HAP-1 (cell line): ENCODE data around the gene OR56A5.

Experiments
- DNase-seq, 2 experiments: peaks; one replicate each; pipeline ENCODE4 v3.0.0-alpha.2; 2016 to 2020; ENCODE audit warnings: low spot score in 2 of 2
- H3K27me3 ChIP-seq: fragments of 250-450 bp; sonication (Bioruptor Pico); 2 replicates; pipeline ENCODE4 v1.5.1; 2020; ENCODE audit warnings: low read depth, mild to moderate bottlenecking, moderate library complexity
- H3K36me3 ChIP-seq: fragments of 250-450 bp; sonication (Bioruptor Pico); replicated peaks from 2 replicates; pipeline ENCODE4 v1.5.1; 2020; ENCODE audit warnings: mild to moderate bottlenecking
- H3K4me1 ChIP-seq: fragments of 250-450 bp; sonication (Bioruptor Pico); 2 replicates; pipeline ENCODE4 v1.5.1; 2020; ENCODE audit warnings: mild to moderate bottlenecking
- H3K4me3 ChIP-seq: fragments of 250-450 bp; sonication (Bioruptor Pico); 2 replicates; pipeline ENCODE4 v1.5.1; 2020; ENCODE audit warnings: mild to moderate bottlenecking, moderate library complexity
- H3K9me3 ChIP-seq: fragments of 250-450 bp; sonication (Bioruptor Pico); 2 replicates; pipeline ENCODE4 v1.5.1; 2020; ENCODE audit warnings: mild to moderate bottlenecking, moderate library complexity
- in situ Hi-C: fragments of 300-500 bp; cut with MboI; formaldehyde crosslinking; loops from 3 replicates; pipeline ENCODE4 v1.14.3; 2020; ENCODE audit warnings: low sequenced_read_pairs, inconsistent platforms, mixed read lengths

The OR56A5 gene

DNA sequence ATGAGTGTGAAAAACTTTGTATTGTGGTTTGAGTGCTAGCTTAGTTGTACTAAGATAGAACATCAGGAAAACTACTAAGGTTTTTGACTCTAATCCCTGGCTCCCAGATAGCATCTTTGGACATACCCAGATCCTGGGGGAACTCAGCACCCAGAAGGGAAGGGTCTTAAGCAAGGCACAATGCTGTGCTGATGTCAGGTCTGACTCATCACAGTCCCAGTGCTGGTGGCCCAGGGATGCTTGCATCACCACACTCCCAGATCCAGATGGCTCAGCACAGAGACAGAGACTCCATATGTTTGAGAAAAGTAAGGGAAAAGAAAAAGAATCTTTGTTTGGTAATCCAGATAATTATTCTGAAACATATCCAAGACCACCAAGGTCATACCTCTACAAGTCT lies 44.5 kb downstream of the OR56A5 start:
- no peaks in the 10 kb centered on the region for H3K9me3 ChIP-seq
- in situ Hi-C loops = no loop called here
- DNase-seq = no peak
- H3K4me3 ChIP-seq = no peak overlapping the region
- no peaks in the 10 kb centered on the region for H3K4me1 ChIP-seq
- H3K27me3 ChIP-seq = no peaks in the 10 kb centered on the region
- H3K36me3 ChIP-seq = no peaks in the 10 kb centered on the region

GRCh38 chr11:5923427-5923776 lies 44.9 kb downstream of the OR56A5 start:
- in situ Hi-C loops = no loop called here
- Histone ChIP-seq H3K36me3 (no peaks in the 10 kb centered on the region), H3K9me3 (no peaks in the 10 kb centered on the region), H3K4me1 (no peaks in the 10 kb centered on the region), H3K27me3 (no peaks in the 10 kb centered on the region), H3K4me3 (no peak overlapping the region)
- DNase-seq = no peak

- no peaks in the 10 kb centered on the region for H3K4me1 ChIP-seq
- H3K27me3 ChIP-seq = no peaks in the 10 kb centered on the region
- H3K9me3 ChIP-seq = no peaks in the 10 kb centered on the region
- in situ Hi-C loops = no loop called here
- H3K36me3 ChIP-seq = no peaks in the 10 kb centered on the region
- no peak for DNase-seq
- H3K4me3 ChIP-seq = no peak overlapping the region
Observed at GRCh38 chr11:5922749-5923426, 45.4 kb downstream of the OR56A5 start.
